Mammary epithelial cell (primary cell): ENCODE data around the gene COQ10A.

Experiments used
- CTCF ChIP-seq, 2 donors: IDR thresholded peaks in 1 of 2; conservative IDR thresholded peaks in 1 of 2; 2 replicates each; pipeline ENCODE4 v1.5.1; 2011 to 2012; ENCODE audit warnings: inconsistent platforms in 2 of 2, low read length in 2 of 2, mild to moderate bottlenecking in 2 of 2, control low read depth in 1 of 2, low read depth in 1 of 2; ENCODE audit not compliant: insufficient read depth in 1 of 2; ENCODE audit errors: extremely low read depth in 1 of 2
- EZH2 ChIP-seq: IDR thresholded peaks from 2 replicates; pipeline ENCODE4 v1.6.1; 2012; ENCODE audit warnings: low read length, inconsistent platforms, borderline replicate concordance

- TF ChIP-seq CTCF (conservative IDR thresholded peaks at IDR 0.05 in 1 of 2, IDR thresholded peaks at IDR 0.05 in 1 of 2; ENCODE audit: extremely low read depth in 1 of 2, insufficient read depth in 1 of 2, low read depth in 1 of 2, low read length in 2 of 2) = no peak
- TF ChIP-seq EZH2 = no peak
These were observed 43.1 kb upstream of the COQ10A start for GRCh38 chr12:56223571-56224101.
